C4-2B (cell line): ENCODE results near the gene HMX3.

Experiments used
- ZFX ChIP-seq: fragments of 450-650 bp; IDR thresholded peaks from 2 replicates; pipeline ENCODE4 v1.6.1; 2017
- TF ChIP-seq, protein P1 (sequence below): fragments of 450-650 bp; conservative IDR thresholded peaks from 2 replicates; pipeline ENCODE4 v1.5.1; 2017; ENCODE audit warnings: mild to moderate bottlenecking

DNA sequence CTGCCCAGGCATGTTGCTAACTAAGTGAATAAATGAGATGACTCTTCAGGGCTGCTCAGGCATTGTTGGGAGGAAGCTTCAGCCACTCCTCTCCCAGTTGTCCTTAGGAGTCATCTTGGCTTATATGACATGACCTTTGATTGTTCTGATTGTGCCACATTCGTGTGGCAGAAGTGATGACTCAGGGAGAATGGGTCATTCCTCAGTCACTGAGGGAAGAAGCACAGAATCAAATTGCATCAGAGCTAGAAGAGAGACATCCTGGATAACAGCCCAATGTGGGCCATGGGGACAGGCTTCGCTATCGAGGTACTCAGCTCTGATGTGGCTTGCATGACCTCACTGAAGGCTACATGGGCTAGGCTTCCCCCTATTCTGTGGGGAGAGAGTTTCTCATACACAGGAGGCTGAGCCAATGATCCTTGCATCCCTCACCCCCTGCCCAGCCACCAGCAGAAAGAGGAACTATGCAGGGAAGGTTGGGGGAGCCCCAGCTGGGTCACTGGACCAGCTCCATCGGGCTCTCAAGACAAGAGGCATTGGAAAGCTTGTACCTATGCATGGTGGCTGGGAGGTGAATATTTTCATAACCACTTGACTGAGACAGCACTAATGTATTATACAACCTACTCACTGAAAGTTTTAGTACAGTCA, 6.0 kb upstream of the HMX3 start:
- TF ChIP-seq, protein P1, sequence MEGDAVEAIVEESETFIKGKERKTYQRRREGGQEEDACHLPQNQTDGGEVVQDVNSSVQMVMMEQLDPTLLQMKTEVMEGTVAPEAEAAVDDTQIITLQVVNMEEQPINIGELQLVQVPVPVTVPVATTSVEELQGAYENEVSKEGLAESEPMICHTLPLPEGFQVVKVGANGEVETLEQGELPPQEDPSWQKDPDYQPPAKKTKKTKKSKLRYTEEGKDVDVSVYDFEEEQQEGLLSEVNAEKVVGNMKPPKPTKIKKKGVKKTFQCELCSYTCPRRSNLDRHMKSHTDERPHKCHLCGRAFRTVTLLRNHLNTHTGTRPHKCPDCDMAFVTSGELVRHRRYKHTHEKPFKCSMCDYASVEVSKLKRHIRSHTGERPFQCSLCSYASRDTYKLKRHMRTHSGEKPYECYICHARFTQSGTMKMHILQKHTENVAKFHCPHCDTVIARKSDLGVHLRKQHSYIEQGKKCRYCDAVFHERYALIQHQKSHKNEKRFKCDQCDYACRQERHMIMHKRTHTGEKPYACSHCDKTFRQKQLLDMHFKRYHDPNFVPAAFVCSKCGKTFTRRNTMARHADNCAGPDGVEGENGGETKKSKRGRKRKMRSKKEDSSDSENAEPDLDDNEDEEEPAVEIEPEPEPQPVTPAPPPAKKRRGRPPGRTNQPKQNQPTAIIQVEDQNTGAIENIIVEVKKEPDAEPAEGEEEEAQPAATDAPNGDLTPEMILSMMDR: no peak
- TF ChIP-seq ZFX: no peak
